ENCODE data around the gene RPS6KA1.

DNA sequence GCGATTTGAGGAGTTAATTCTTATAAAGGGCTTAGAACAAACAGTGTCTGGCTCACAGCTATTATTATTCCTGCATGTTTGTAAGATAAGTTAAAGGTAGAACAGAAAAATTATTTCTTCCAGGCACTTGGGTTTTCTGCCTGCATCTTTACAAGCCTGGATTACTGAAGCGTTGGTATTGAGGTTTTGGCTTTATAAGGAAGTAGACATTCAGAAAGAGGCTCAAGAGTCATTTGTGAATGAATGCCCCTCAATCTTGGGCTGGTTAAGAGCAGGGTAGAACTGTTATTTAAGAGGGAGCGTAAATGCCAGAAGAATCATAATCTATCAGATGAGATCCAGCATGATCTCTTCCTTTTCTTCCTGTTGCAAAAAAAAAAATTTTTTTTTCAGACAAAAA lies 89.0 kb downstream of the RPS6KA1 start:
- no peak for TF ChIP-seq RNF2 (IDR thresholded peaks at IDR 0.05; ENCODE audit: borderline replicate concordance, low read depth, low read length, missing control alignments, poor library complexity, severe bottlenecking)
- TF ChIP-seq GABPA (IDR thresholded peaks at IDR 0.05; ENCODE audit: borderline replicate concordance, insufficient read depth, low read length) = no peak
- TF ChIP-seq BACH1 (IDR thresholded peaks at IDR 0.05; ENCODE audit: low read length) = no peak
- TF ChIP-seq POLR2AphosphoS5 (IDR thresholded peaks at IDR 0.05; ENCODE audit: low read depth, low read length) = no peak
- no peak for TF ChIP-seq KDM5A (IDR thresholded peaks at IDR 0.05; ENCODE audit: low read length)
- no peak for TF ChIP-seq JUN (IDR thresholded peaks at IDR 0.05; ENCODE audit: low read depth, low read length)
- no peak for TF ChIP-seq YY1 (IDR thresholded peaks at IDR 0.05; ENCODE audit: low read depth, low read length)
- no peak for TF ChIP-seq CTCF (IDR thresholded peaks at IDR 0.05; ENCODE audit: control extremely low read depth in 1 of 3, insufficient read depth in 1 of 3, low read depth in 1 of 3, low read length in 3 of 3)
- TF ChIP-seq POLR2A (IDR thresholded peaks at IDR 0.05; ENCODE audit: control extremely low read depth in 1 of 2, low read depth in 2 of 2, low read length in 2 of 2) = no peak
- TF ChIP-seq EP300 (IDR thresholded peaks at IDR 0.05; ENCODE audit: borderline replicate concordance in 1 of 2, low read depth in 2 of 2, low read length in 2 of 2) = no peak
- no peak for TF ChIP-seq CHD2 (IDR thresholded peaks at IDR 0.05; ENCODE audit: low read length)

Data from H1 (cell line).